ENCODE data around the gene TEPSIN.

The TEPSIN gene

GRCh38 chr17:81249223-81250040 is 10.6 kb upstream of the TEPSIN start:
- DNase-seq, result no peak

- no peak for DNase-seq
Observed at GRCh38 chr17:81248649-81249048, 9.8 kb upstream of the TEPSIN start.

GRCh38 chr17:81247339-81247990 is 8.6 kb upstream of the TEPSIN start:
- no peak for DNase-seq

GRCh38 chr17:81246679-81247338 is 8.0 kb upstream of the TEPSIN start:
- DNase-seq, result no peak

- DNase-seq, result no peak
Observed at GRCh38 chr17:81246343-81246670, 7.5 kb upstream of the TEPSIN start.

- DNase-seq, result no peak
Observed at GRCh38 chr17:81245665-81246342, 6.9 kb upstream of the TEPSIN start.

GRCh38 chr17:81245024-81245664 is 6.3 kb upstream of the TEPSIN start:
- DNase-seq, result no peak

GRCh38 chr17:81244358-81245023 is 5.6 kb upstream of the TEPSIN start:
- DNase-seq, result no peak

- DNase-seq, result no peak
Observed at GRCh38 chr17:81243333-81243664, 4.4 kb upstream of the TEPSIN start.

- no peak for DNase-seq
Observed at GRCh38 chr17:81242421-81243332, 3.8 kb upstream of the TEPSIN start.

- peak; percentile 84 for DNase-seq
Observed at GRCh38 chr17:81241648-81242420, 3.0 kb upstream of the TEPSIN start.

- no peak for DNase-seq
Observed at GRCh38 chr17:81241203-81241602, 2.3 kb upstream of the TEPSIN start.

GRCh38 chr17:81240761-81241160 is 1.9 kb upstream of the TEPSIN start:
- no peak for DNase-seq

GRCh38 chr17:81239714-81240555 is 1.1 kb upstream of the TEPSIN start:
- no peak for DNase-seq

GRCh38 chr17:81238490-81238814 is 403 bp downstream of the TEPSIN start:
- DNase-seq, result no peak

GRCh38 chr17:81237591-81238489 is 1.0 kb downstream of the TEPSIN start:
- DNase-seq, result no peak

- no peak for DNase-seq
Observed at GRCh38 chr17:81236784-81237183, 2.1 kb downstream of the TEPSIN start.
